ENCODE results near the gene ORM1. TPM values are rescaled to one million over a fixed set of nuclear protein-coding genes. Genes with fewer than 3 reads are reported as not detected.

The ORM1 gene
- total and polyA plus RNA-seq, 2 of the 8 experiments (the other 6 are each of a cell fraction or from before 2014, with no cell fraction given), result 0.32 TPM; not detected in 1

DNA sequence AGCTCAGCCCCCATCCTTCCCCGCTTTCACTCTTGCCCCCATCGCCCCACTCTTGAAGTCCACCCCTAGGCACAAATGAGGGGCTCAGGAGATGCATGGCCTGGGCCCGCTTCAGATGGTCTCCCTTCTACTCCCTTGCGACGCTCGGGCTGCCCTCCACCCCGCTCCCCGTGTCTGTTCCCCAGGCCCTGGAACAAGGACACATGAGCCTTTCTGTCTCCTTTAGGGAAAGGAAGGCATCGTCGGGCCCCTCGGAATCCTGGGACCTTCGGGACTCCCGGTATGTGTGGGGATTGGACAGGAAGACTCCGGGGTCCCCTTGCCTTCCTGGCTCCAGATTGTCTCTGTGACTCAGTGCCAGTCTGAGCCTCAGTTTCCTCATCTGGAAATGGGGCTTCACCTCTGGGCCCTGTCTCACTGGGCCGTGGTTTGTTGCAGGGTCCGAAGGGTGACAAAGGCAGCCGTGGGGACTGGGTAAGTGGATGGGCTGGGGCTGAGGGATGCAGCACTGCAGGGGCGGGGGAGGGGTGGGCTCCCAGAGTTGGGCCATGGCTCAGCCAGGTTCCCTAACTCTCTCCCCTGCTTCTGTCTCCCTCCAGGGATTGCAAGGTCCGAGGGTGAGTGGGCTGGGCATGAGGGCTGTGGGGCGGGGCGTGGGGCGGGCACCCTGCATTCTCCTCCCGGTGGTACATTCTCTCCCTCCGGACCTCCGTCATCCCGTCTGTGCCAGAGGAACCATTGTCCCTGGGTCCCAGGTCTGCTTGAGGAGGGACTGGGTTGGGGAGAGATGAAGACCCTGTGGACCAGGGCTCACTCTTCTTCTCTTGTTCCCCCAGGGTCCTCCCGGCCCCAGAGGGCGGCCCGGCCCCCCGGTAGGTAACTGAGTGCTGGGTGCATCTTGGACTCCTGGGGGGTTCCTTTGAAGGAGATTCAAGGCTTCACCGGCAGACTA lies 21.8 kb upstream of the ORM1 start:
- 94% methylated on average over 21 of the region's 31 CpGs; no CpG with 5 or more reads in 1 of the 2 experiments for WGBS, 2 experiments (ENCODE audit: extremely low coverage in 1 of 2, insufficient coverage in 1 of 2, insufficient read length in 1 of 2, insufficient replicate concordance in 2 of 2, low coverage in 1 of 2, low lambda C conversion rate in 2 of 2, missing lambda C conversion rate in 1 of 2)
- CTCF ChIA-PET (ENCODE audit: partially characterized antibody), result interaction anchor here (1.0 to 2.0 kb wide), 5 partner anchors 8 to 219 kb away, joined by 3 to 11 read pairs (median 4); no protein-coding TSS in a partner anchor
- no peak for TF ChIP-seq JUN (IDR thresholded peaks at IDR 0.05; ENCODE audit: low read depth, low read length)
- no peak for TF ChIP-seq TCF12 (IDR thresholded peaks at IDR 0.05; ENCODE audit: low read depth, low read length)
- TF ChIP-seq CHD1 (IDR thresholded peaks at IDR 0.05; ENCODE audit: low read depth, low read length), result no peak
- TF ChIP-seq, protein P1, sequence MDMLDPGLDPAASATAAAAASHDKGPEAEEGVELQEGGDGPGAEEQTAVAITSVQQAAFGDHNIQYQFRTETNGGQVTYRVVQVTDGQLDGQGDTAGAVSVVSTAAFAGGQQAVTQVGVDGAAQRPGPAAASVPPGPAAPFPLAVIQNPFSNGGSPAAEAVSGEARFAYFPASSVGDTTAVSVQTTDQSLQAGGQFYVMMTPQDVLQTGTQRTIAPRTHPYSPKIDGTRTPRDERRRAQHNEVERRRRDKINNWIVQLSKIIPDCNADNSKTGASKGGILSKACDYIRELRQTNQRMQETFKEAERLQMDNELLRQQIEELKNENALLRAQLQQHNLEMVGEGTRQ (IDR thresholded peaks at IDR 0.05; ENCODE audit: low read length), result no peak

More for the DNA sequence above, 21.8 kb upstream of the ORM1 start:
- no peak overlapping the region for H3K4ac ChIP-seq (replicated peaks; ENCODE audit: insufficient read length, low read depth, low read length)
- POLR2A ChIA-PET (ENCODE audit: partially characterized antibody), result interaction anchor here (1.5 kb wide), 1 partner anchor 10 kb away, joined by 3 read pairs; no protein-coding TSS in a partner anchor
- no peak overlapping the region for H3K23ac ChIP-seq (ENCODE audit: insufficient read length)
- H3K79me1 ChIP-seq (ENCODE audit: low read depth, low read length), result no peaks in the 10 kb centered on the region
- FAIRE-seq (no peak), DNase-seq (ENCODE audit: low read depth in 1 of 2, low spot score in 2 of 2) (peak in 1 of 2 experiments; percentile 35)
- H2AK5ac ChIP-seq (ENCODE audit: low read depth, low read length), result no peak overlapping the region
- no peaks in the 10 kb centered on the region for H3K9me3 ChIP-seq (ENCODE audit: insufficient read depth in 2 of 2, low read depth in 1 of 2, low read length in 1 of 2)
- H4K8ac ChIP-seq (ENCODE audit: extremely low read depth, insufficient read depth, low read length), result no peak overlapping the region
- no peak overlapping the region for H2BK120ac ChIP-seq (replicated peaks; ENCODE audit: low read depth, low read length)
- no peak overlapping the region for H2AFZ ChIP-seq (ENCODE audit: low read length)
- H3K14ac ChIP-seq (ENCODE audit: insufficient read length), result no peak overlapping the region
- no peak overlapping the region for H4K91ac ChIP-seq (replicated peaks; ENCODE audit: insufficient read length, low read length)
- H2BK5ac ChIP-seq (ENCODE audit: low read depth, low read length), result no peak overlapping the region
- no peak overlapping the region for H3K4me3 ChIP-seq (ENCODE audit: extremely low read depth in 1 of 4, insufficient read depth in 2 of 4, low read depth in 3 of 4, low read length in 4 of 4)
- H3K23me2 ChIP-seq (ENCODE audit: low read depth, low read length), result no peaks in the 10 kb centered on the region
- H3K36me3 ChIP-seq (ENCODE audit: control insufficient read depth in 2 of 4, insufficient read depth in 4 of 4, low read length in 3 of 4), result peaks cover 0 to 15% (median 3%) of the 10 kb centered on the region in 4 experiments; a peak in 4 of 8 replicates
- H2BK12ac ChIP-seq (ENCODE audit: low read depth, low read length), result no peak overlapping the region
- H4K20me1 ChIP-seq (replicated peaks in 1 of 2; ENCODE audit: control insufficient read depth in 1 of 2, insufficient read depth in 2 of 2, low read length in 2 of 2), result peaks cover 0 to 1% of the 10 kb centered on the region in 2 experiments
- no peak overlapping the region for H3K4me2 ChIP-seq (ENCODE audit: insufficient read depth in 1 of 2, low read depth in 2 of 2, low read length in 2 of 2)
- no peaks in the 10 kb centered on the region for H3K79me2 ChIP-seq (ENCODE audit: control insufficient read depth in 1 of 2, insufficient read depth in 2 of 2, low read length in 2 of 2)
- no peak overlapping the region for H3K18ac ChIP-seq (ENCODE audit: extremely low read depth, low read length)
- H4K5ac ChIP-seq (ENCODE audit: insufficient read length, low read depth, low read length), result no peak overlapping the region
- no peaks in the 10 kb centered on the region; a peak in 2 of 7 replicates for H3K4me1 ChIP-seq (replicated peaks in 1 of 4; ENCODE audit: control insufficient read depth in 3 of 4, insufficient read depth in 4 of 4, low read length in 3 of 4)
- no peaks in the 10 kb centered on the region for H3K27me3 ChIP-seq (replicated peaks in 1 of 4; ENCODE audit: control insufficient read depth in 3 of 4, extremely low read depth in 1 of 4, insufficient read depth in 3 of 4, low read length in 3 of 4)
- H3K56ac ChIP-seq (replicated peaks; ENCODE audit: insufficient read length, low read depth, low read length), result no peak overlapping the region
- H3K9ac ChIP-seq (replicated peaks in 1 of 4; ENCODE audit: extremely low read depth in 1 of 4, low read depth in 3 of 4, low read length in 3 of 4), result no peak overlapping the region
- H2BK15ac ChIP-seq (ENCODE audit: low read length), result no peak overlapping the region
- no peak overlapping the region for H2BK20ac ChIP-seq (ENCODE audit: low read length)
- H3K27ac ChIP-seq (ENCODE audit: low read depth, low read length), result no peak overlapping the region

All from H1 (cell line).